Lung (tissue), 12 donors: ENCODE data around the gene EHBP1. TPM values are rescaled to one million over a fixed set of nuclear protein-coding genes. Genes with fewer than 3 reads are reported as not detected.

Experiments used
- ATAC-seq: fragments of 200-7000 bp; cut with Tn5 transposase; one replicate; pipeline ENCODE4 v1.9.1; 2020; ENCODE audit warnings: moderate number of reproducible peaks; ENCODE audit not compliant: insufficient read depth, low FRiP score
- DNase-seq, 3 donors: peaks; one replicate each; pipeline ENCODE4 v3.0.0-alpha.2; 2013 to 2017
- H3K27ac ChIP-seq, 2 donors: one replicate each; pipeline ENCODE4 v1.5.1; 2013; ENCODE audit warnings: mild to moderate bottlenecking in 2 of 2, moderate library complexity in 2 of 2, control low read depth in 1 of 2, inconsistent platforms in 1 of 2, low read depth in 1 of 2, low read length in 1 of 2
- H3K27me3 ChIP-seq, 3 donors: one replicate each; pipeline ENCODE4 v1.5.1; 2013; ENCODE audit warnings: low read length in 2 of 3; ENCODE audit not compliant: control insufficient read depth in 3 of 3, insufficient read depth in 3 of 3
- H3K36me3 ChIP-seq, 4 donors: one replicate each; pipeline ENCODE4 v1.5.1; 2013; ENCODE audit warnings: low read length in 4 of 4, mild to moderate bottlenecking in 1 of 4, moderate library complexity in 1 of 4; ENCODE audit not compliant: control insufficient read depth in 4 of 4, insufficient read depth in 4 of 4
- H3K4me1 ChIP-seq, 5 donors: one replicate each; pipeline ENCODE4 v1.5.1; 2013; ENCODE audit warnings: low read length in 5 of 5, mild to moderate bottlenecking in 2 of 5, moderate library complexity in 1 of 5; ENCODE audit not compliant: control insufficient read depth in 5 of 5, insufficient read depth in 5 of 5
- H3K4me3 ChIP-seq: one replicate; pipeline ENCODE4 v1.5.1; 2013; ENCODE audit warnings: mild to moderate bottlenecking, control low read depth, moderate library complexity
- H3K9ac ChIP-seq, 2 donors: one replicate each; pipeline ENCODE4 v1.5.1; 2013; ENCODE audit warnings: low read length in 2 of 2, control low read depth in 1 of 2; ENCODE audit not compliant: insufficient read depth in 1 of 2
- H3K9me3 ChIP-seq, 4 donors: one replicate each; pipeline ENCODE4 v1.5.1; 2013; ENCODE audit warnings: low read length in 3 of 4, mild to moderate bottlenecking in 1 of 4, moderate library complexity in 1 of 4; ENCODE audit not compliant: control insufficient read depth in 4 of 4, insufficient read depth in 3 of 4
- CTCF ChIP-seq: IDR thresholded peaks from 2 replicates; pipeline ENCODE4 v1.5.1; 2012; ENCODE audit warnings: mild to moderate bottlenecking; ENCODE audit errors: control extremely low read depth, extremely low read depth
- WGBS, 2 donors: extraction: QIAGEN DNeasy Blood & Tissue Kit; methylation state at CpG; one replicate each; pipeline ENCODE4 v1.1.7; 2013; 5-methylcytosine and 5-hydroxymethylcytosine counted together
- polyA plus RNA-seq, 2 donors: library from polyadenylated mRNA; stranded (reverse); fragments of 200-250 nt; gene quantifications; one replicate each; pipeline ENCODE4 v1.2.1, GENCODE V29; 2013
- total RNA-seq, 2 donors: library from RNA; depleted of rRNA in 1 of 2; stranded (reverse); fragments of >200 nt in 1 of 2; gene quantifications; one replicate each; pipeline ENCODE4 v1.2.1, GENCODE V29; 2014 to 2021
- donor health status: control.
- donor health status: control.
- donor health status: Bipolar disorder and iron deficiency.
- donor health status: healthy.
- donor health status: DM: yes; HTN: yes; CAD: no.

Gene EHBP1
- total and polyA plus RNA-seq, 4 donors = 7.9 to 83.2 (median 22.7) TPM

GRCh38 chr2:63056107-63057050, 350.9 kb downstream of the EHBP1 start:
- peaks cover 0 to 45% (median 11%) of the 10 kb centered on the region in 5 donors for H3K4me1 ChIP-seq
- H3K36me3 ChIP-seq = no peaks in the 10 kb centered on the region
- no peak overlapping the region for H3K9ac ChIP-seq
- no peak overlapping the region for H3K4me3 ChIP-seq
- 9 to 12% methylated on average over 49 of the region's 49 CpGs for whole genome bisulfite sequencing, 2 donors
- no peak overlapping the region for H3K27ac ChIP-seq
- H3K9me3 ChIP-seq = peaks cover 0 to 49% (median 0%) of the 10 kb centered on the region in 4 donors
- no peak for ATAC-seq
- peak in 2 of 3 donors; percentile 58 to 61 for DNase-seq
- peaks cover 25 to 93% (median 85%) of the 10 kb centered on the region in 3 donors for H3K27me3 ChIP-seq
- TF ChIP-seq CTCF = no peak

- no peaks in the 10 kb centered on the region for H3K36me3 ChIP-seq
- no peak overlapping the region for H3K4me3 ChIP-seq
- 10 to 14% methylated on average over 35 of the region's 35 CpGs for WGBS, 2 donors
- peaks cover 0 to 45% (median 0%) of the 10 kb centered on the region in 4 donors for H3K9me3 ChIP-seq
- no peak overlapping the region for H3K9ac ChIP-seq
- H3K27me3 ChIP-seq = peaks cover 19 to 93% (median 90%) of the 10 kb centered on the region in 3 donors
- TF ChIP-seq CTCF = no peak
- H3K27ac ChIP-seq = no peak overlapping the region
- DNase-seq (peak in 2 of 3 donors; percentile 26 to 57), ATAC-seq (no peak)
- H3K4me1 ChIP-seq = peaks cover 0 to 44% (median 11%) of the 10 kb centered on the region in 5 donors
These were observed 352.0 kb downstream of the EHBP1 start for GRCh38 chr2:63057249-63058143.

GRCh38 chr2:63058144-63058920, 352.8 kb downstream of the EHBP1 start:
- Histone ChIP-seq H3K4me3 (no peak overlapping the region), H3K9ac (no peak overlapping the region), H3K27me3 (peaks cover 11 to 93% (median 89%) of the 10 kb centered on the region in 3 donors), H3K36me3 (no peaks in the 10 kb centered on the region), H3K27ac (no peak overlapping the region), H3K4me1 (peaks cover 0 to 40% (median 11%) of the 10 kb centered on the region in 5 donors), H3K9me3 (peaks cover 0 to 39% (median 0%) of the 10 kb centered on the region in 4 donors)
- ATAC-seq (no peak), DNase-seq (peak in 2 of 3 donors; percentile 61 to 74)
- no peak for TF ChIP-seq CTCF
- WGBS, 2 donors = 7 to 10% methylated on average over 35 of the region's 35 CpGs
